GM21360 (cell line): ENCODE results near the gene DALRD3.

Experiments used
- ATAC-seq: cut with Tn5 transposase; IDR thresholded peaks from one replicate; pipeline ENCODE4 v1.9.1; 2021; ENCODE audit warnings: mild to moderate bottlenecking, moderate library complexity; ENCODE audit not compliant: unreplicated experiment

Gene DALRD3

DNA sequence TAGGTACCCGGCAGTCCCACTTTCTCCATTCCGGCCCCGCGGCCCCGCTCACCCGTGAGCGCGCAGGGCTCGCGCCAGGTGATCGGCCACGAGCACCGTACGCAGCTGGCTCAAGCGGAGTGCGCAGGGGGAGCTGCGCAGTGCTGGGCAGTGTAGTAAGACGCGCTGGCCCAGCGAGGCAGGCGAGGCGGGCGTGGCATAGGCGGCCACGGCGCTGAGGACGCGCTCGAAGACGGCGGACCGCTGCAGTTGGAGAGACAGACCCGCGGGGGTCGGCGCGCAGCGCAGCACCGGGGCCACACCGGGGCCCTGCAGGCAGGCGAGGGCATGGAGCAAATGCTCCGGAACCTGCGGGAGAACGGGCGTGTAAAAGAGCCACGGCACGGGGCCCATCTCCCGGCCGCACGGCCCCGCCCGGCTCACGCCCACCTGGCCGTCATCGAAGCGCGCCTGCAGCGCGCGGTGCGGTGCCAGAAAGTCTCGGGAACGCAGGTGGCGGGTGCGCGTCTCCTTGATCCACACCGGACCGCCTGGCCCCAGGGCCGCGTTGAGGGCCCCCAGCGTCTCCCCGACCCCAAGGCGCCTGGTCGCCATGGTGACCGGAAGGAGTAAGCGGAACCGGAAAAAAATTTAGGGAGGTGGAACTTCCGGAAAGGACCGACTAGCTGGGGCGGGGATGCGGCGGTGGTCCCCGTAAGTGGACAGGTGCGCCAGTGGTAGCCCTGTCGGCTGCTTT, at the start of gene DALRD3:
DALRD3 (minus strand) TSS at position 610 of the 736 bp plus-strand sequence; CDS start at position 594, 16 bp downstream.
- ATAC-seq = no peak

DNA sequence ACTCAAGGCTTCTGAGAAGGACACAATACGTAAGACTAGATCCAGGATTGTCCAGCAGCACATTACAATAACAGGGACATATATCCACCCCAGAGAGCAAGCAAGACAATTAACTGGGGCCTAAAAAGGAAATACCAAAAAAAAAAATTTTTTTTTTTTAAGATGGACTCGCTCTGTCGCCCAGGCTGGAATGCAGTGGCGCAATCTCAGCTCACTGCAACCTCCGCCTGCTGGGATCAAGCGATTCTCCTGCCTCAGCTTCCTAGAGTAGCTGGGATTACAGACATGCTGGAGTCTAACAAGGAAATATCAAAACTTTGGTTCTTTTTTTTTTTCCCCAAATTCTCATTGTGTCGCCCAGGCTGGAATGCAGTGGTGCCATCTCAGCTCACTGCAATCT, 39.6 kb upstream of the DALRD3 start:
- ATAC-seq = no peak

DNA sequence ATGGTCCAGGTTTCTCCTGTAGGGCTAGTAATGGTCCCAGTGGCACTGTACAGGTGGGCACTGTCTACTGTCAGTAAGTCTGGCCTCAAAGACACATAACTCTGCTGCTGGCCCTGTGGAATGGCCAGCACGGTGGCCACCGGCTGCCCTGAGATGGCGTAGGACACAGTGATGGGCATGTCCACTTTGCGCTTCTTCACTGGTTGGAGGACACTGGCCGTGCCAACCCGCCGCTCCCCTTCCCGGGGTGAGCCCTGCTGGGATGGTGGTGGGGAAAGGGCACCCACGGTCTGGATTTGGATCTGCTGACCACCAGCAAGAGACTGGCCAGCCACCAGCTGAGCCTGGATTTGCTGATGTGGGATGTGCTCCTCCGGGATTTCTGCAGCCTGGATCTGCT, 38.9 kb upstream of the DALRD3 start:
- no peak for ATAC-seq

DNA sequence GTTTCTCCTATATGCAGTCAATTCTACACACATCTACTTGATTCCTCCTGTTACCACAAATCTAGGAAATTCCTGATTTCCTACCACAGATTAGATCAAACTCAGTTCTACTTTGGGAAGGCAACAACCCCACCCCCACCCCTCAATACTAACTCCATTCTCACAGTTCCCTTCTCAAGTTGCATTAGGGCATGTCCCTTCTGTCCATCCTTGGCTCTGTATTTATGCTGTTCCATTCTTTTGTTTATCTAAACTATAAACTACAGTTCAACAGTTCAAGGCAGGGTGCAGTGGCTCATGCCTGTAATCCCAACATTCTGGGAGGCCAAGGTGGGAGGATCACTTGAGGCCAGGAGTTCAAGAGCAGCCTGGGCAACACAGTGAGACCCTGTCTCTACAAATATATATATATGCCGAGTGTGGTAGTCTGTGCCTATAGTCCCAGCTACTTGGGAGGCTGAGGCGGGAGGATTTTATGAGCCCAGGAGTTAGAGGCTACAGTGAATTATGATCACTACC, 36.0 kb upstream of the DALRD3 start:
- ATAC-seq = no peak

DNA sequence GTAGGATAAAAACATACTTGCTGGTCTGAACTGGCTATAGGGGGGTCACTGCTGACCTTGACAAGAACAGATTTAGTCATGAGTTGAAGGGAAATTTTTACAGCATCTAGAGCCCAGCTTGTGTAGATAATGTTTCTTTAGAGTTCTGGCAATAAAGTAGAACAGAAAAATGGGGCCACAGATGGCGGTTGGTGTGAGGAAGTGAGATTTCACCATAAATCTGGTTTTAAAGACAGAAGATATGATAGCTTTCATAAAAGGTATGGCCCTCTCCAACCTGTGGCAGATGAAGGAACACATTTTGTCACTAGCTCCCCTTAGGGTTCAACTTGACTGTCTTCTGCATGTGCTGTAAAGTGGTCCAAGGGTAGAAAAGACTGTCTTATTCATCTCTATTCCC, 35.2 kb upstream of the DALRD3 start:
- ATAC-seq = no peak

DNA sequence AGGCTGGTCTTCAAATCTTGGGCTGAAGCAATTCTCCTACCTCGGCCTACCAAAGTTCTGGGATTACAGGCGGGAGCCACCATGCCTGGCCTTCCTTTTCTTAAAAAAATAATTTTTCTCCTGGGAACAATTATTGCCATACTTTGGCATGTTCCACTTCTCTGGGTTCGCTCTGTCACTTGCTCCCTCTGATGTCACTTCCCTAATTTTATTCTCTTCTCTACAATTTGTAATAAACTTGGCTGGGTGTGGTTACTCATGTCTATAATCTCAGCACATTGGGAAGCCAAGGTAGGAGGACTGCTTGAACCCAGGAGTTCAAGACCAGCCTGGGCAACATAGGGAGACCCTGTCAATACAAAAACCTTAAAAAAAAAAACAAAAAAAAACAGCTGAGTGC, 16.9 kb upstream of the DALRD3 start:
- ATAC-seq = no peak

DNA sequence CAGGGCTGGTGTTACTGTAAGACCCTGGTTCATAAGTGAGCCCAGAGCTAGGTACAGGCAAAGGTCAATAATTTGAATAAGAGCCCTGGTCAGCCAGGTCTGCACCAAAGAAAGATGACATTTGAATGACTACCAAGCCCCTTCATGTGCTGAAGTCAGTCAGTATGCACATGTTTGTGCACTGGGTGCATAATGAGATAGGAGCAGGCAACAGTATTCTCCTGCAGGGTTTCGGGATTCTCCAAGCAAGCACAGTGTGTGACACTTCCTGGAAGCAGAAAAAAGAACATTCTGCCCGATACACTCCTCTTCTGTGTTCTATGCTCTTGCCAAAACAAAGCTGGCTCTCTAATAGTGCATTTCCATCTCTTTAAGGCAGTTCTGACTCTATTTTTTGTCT, 16.3 kb upstream of the DALRD3 start:
- ATAC-seq = no peak

DNA sequence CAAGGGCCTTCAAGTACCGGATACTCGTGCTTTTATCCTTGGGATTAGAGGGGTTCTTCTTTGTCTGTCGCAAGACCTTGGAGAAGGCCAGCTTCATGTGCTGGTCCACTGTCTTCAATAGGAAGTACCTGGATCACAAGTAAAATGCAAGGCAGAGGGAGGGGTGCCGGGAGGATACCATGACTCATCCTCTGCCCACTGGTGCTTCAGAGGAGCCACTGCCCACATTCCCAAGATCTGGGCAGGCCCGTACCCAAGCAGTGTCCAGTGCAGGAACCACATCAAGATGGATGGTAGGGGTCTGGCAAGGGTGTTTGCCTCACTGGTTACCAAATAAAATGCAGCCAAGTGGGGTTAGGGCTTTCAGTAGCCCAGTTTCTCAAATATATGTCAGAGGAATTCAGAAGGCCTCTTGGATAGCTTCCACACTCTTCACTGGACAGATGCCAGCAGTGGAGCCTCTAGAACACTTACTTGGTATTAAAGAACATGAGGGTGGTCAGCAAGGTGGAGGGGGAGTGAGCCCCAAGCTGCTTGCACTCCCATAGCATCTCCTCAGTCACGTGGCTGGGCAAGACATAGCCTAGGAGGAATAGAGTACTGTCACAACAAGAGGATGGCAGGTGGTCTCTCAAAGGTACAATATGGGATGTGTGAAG, 14.4 kb upstream of the DALRD3 start:
- ATAC-seq = no peak

GRCh38 chr3:49030321-49030720, 11.9 kb upstream of the DALRD3 start:
- ATAC-seq = no peak

GRCh38 chr3:49029563-49029884, 11.1 kb upstream of the DALRD3 start:
- no peak for ATAC-seq

DNA sequence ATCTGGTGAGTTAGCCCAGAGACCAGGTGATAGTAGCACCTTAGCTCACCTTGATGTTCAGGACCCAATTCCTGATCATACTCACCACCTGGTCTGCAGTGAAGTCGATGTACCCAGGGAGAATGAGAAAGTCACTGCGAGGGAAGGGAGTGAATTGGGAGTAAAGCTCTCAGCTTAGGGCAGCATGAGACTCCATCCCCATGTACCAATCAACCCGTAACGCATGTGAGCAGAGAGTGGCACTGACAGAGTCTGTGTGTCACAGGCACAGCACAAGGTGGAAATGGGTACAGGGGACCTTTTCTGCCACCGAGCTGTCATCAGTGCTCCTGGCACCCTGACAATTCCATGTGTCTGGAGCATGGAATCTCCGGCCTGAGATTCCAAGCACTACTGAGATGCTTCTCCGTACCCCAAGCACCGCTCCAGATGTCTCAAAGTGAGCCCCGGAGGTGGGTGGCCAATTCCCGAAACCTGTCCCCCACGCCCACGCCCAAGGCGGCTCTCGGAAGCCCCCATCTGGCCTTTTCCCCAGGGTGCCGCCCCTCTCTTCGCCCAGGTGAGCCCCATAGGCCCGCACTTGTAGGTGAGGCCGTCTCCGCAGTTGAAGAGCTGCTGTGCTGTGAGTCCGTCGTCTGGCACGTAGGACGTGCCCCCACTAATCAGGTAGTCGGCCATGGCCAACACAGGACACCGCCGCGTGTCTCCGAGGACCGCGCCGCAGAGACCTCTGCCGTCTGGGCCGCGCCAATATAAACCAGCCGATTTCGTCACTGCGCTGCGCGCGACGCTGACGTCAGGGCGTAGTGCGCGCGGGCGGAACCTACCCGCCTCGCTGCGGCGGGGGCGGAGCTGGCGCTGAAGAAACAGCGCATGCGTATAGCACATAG, 10.5 kb upstream of the DALRD3 start, which contains the start of gene IMPDH2:
IMPDH2 (minus strand) TSS at position 726 of the 890 bp plus-strand sequence; CDS start at position 678, 48 bp downstream.
- ATAC-seq = peak; percentile 85

- ATAC-seq = no peak
These were observed 9.9 kb upstream of the DALRD3 start for GRCh38 chr3:49028298-49028672.

GRCh38 chr3:49027634-49028033, 9.3 kb upstream of the DALRD3 start:
- ATAC-seq = no peak

DNA sequence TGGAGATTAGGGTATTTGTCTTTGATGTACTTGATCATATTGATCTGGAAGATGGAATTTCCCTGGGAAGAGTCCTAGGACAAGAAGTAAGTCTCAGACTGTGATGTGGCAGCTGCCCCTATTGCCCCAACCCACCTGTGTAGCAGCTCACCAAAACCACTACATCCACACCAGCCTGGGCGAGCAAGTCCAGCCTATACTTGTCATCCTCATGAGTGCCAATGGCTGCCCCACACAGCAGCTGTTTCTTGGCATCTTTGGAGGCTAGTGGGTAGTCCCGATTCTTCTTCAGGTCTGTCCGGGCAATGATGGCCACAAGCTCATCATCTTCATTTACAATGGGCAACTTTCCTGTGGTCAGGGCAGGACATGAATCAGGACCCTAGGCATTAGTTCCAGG, 8.2 kb upstream of the DALRD3 start:
- ATAC-seq = no peak

DNA sequence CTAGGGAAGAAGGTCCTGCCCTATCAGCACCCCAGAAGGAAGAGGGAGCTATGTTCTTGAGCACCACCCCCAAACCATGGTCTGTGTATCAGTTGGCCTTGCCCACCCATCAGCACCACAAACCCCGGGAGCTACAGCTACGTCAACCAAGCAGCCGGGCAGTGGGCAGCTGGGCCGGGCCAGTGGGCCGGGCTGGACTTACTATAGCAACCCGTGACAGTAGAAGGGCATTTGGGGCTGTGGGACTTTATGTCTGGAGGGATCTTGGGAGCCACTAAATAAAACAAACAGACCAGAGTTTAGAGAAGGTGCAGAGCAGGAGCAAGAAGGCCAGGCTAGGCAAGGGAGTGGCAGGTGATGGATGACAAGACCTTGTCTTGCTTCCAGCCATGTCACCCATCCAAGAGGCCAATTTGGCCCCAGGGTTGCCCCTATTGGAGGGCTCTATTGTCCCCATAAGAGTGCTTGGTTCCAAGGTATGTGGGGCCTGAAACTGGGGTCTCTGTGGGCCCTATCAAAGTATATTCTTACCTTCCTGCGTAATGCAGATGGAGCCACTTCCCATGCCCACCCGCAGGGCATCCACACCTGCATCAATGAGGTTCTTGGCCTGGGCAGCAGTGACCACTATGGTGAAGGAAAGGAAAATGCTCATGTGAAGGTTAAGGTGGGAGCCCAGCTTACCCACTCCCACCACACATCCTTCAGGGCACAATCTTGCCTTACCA, 7.6 kb upstream of the DALRD3 start:
- ATAC-seq = no peak

GRCh38 chr3:49025005-49025792, 6.8 kb upstream of the DALRD3 start:
- ATAC-seq = no peak

DNA sequence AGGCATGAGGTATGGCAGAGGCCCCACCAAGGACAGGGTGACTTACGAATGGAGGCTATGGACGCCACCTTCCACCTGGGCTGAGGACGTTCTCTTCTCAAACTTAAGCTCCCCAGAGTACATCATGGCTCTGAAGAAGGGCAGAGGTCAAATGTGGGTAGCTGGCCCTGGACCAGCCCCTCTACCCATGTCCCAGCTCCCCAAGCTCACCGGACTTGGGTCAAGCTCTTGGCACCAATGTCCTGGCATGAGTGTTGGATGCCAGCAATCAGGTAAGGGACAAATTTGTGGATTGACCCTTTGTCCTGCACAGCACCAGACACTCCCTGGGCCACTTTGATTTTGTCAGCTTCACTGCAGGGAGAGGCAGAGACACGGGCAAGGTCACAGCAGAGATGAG, 6.1 kb upstream of the DALRD3 start:
- ATAC-seq = no peak

- ATAC-seq = no peak
These were observed 5.4 kb upstream of the DALRD3 start for GRCh38 chr3:49023775-49024174.

- no peak for ATAC-seq
These were observed 4.3 kb upstream of the DALRD3 start for GRCh38 chr3:49022688-49023171.
